Head of caudate nucleus (tissue), 42 donors: ENCODE results near the gene SEZ6L2.

ENCODE experiments used
- DNase-seq, 42 donors: peaks; one replicate each; pipeline versions ENCODE4 v3.0.0 to v3.0.0-alpha.2; 2020 to 2021; ENCODE audit warnings: mixed read lengths in 7 of 42
- intact Hi-C: fragments of 100-400 bp; cut with DNase I; formaldehyde crosslinking; loops from one replicate; pipeline ENCODE4 v1.15.0; 2022

The SEZ6L2 gene

GRCh38 chr16:29862884-29863668 is 36.3 kb downstream of the SEZ6L2 start, which contains the start of gene CDIPT:
Gene CDIPT (minus strand): TSS chr16:29863226. CDS start chr16:29862857, 369 bp downstream.
- DNase-seq = peak; percentile 87 to 99 (median 96)
- intact Hi-C loops = loop anchor here (5.0 kb wide), 2 partner anchors 34 to 41 kb away; partner anchors contain the start of genes MVP and SEZ6L2

GRCh38 chr16:29862383-29862883 is 36.9 kb downstream of the SEZ6L2 start:
- intact Hi-C loops = loop anchor here (5.0 kb wide), 2 partner anchors 35 to 40 kb away; partner anchors contain the start of genes MVP and SEZ6L2
- DNase-seq = peak in 37 of 42 donors; percentile 5 to 64 (median 38)

- intact Hi-C loops = loop anchor here (5.0 kb wide), 2 partner anchors 37 to 38 kb away; partner anchors contain the start of genes MVP and SEZ6L2
These were observed 39.1 kb downstream of the SEZ6L2 start for GRCh38 chr16:29860218-29860617.

GRCh38 chr16:29858974-29859373 is 40.4 kb downstream of the SEZ6L2 start:
- no peak for DNase-seq
- intact Hi-C loops = no loop called here

More at GRCh38 chr16:29860218-29860617, 39.1 kb downstream of the SEZ6L2 start:
- DNase-seq = no peak

- peak in 2 of 42 donors; percentile 10 to 28 for DNase-seq
- intact Hi-C loops = no loop called here
These were observed 41.1 kb downstream of the SEZ6L2 start for GRCh38 chr16:29858149-29858849.

GRCh38 chr16:29857133-29857760 is 42.1 kb downstream of the SEZ6L2 start:
- intact Hi-C loops = no loop called here

GRCh38 chr16:29854520-29855100 is 44.7 kb downstream of the SEZ6L2 start:
- DNase-seq = no peak
- intact Hi-C loops = no loop called here

More at GRCh38 chr16:29857133-29857760, 42.1 kb downstream of the SEZ6L2 start:
- DNase-seq = no peak

- peak in 1 of 42 donors; percentile 18 for DNase-seq
- intact Hi-C loops = no loop called here
These were observed 46.7 kb downstream of the SEZ6L2 start for GRCh38 chr16:29852654-29853053.

GRCh38 chr16:29850998-29851397 is 48.4 kb downstream of the SEZ6L2 start:
- intact Hi-C loops = no loop called here
- no peak for DNase-seq

GRCh38 chr16:29849505-29849904 is 49.8 kb downstream of the SEZ6L2 start:
- intact Hi-C loops = no loop called here

GRCh38 chr16:29848420-29849297 is 50.7 kb downstream of the SEZ6L2 start:
- DNase-seq = peak; percentile 28 to 93 (median 80)
- intact Hi-C loops = no loop called here

More at GRCh38 chr16:29849505-29849904, 49.8 kb downstream of the SEZ6L2 start:
- peak in 21 of 42 donors; percentile 9 to 78 (median 36) for DNase-seq

- intact Hi-C loops = no loop called here
- no peak for DNase-seq
These were observed 53.7 kb downstream of the SEZ6L2 start for GRCh38 chr16:29845656-29846055.

- DNase-seq = no peak
- intact Hi-C loops = no loop called here
These were observed 54.6 kb downstream of the SEZ6L2 start for GRCh38 chr16:29844575-29845331.

GRCh38 chr16:29843931-29844330 is 55.4 kb downstream of the SEZ6L2 start:
- intact Hi-C loops = no loop called here
- no peak for DNase-seq

- DNase-seq = no peak
These were observed 56.5 kb downstream of the SEZ6L2 start for GRCh38 chr16:29842732-29843346.

GRCh38 chr16:29841631-29842030 is 57.7 kb downstream of the SEZ6L2 start:
- intact Hi-C loops = no loop called here

More at GRCh38 chr16:29842732-29843346, 56.5 kb downstream of the SEZ6L2 start:
- intact Hi-C loops = no loop called here

GRCh38 chr16:29840240-29840639 is 59.1 kb downstream of the SEZ6L2 start:
- intact Hi-C loops = no loop called here
- no peak for DNase-seq

More at GRCh38 chr16:29841631-29842030, 57.7 kb downstream of the SEZ6L2 start:
- no peak for DNase-seq
